Ishikawa (cell line): ENCODE results near the gene ENPP1.

Experiments
- CEBPB ChIP-seq: IDR thresholded peaks from 2 replicates; pipeline ENCODE4 v1.6.1; 2012
- CREB1 ChIP-seq: IDR thresholded peaks from 2 replicates; pipeline ENCODE4 v1.6.1; 2012; ENCODE audit warnings: low read depth
- EGR1 ChIP-seq: IDR thresholded peaks from 2 replicates; pipeline ENCODE4 v1.6.1; 2012
- EP300 ChIP-seq: IDR thresholded peaks from 2 replicates; pipeline ENCODE4 v1.6.1; 2012; ENCODE audit warnings: borderline replicate concordance
- FOXM1 ChIP-seq: IDR thresholded peaks from 2 replicates; pipeline ENCODE4 v1.6.1; 2012; ENCODE audit warnings: low read depth, borderline replicate concordance
- NFIC ChIP-seq: IDR thresholded peaks from 2 replicates; pipeline ENCODE4 v1.6.1; 2012
- RAD21 ChIP-seq: IDR thresholded peaks from 2 replicates; pipeline ENCODE4 v1.6.1; 2012; ENCODE audit warnings: low read depth
- TAF1 ChIP-seq: IDR thresholded peaks from 2 replicates; pipeline ENCODE4 v1.6.1; 2012; ENCODE audit warnings: low read depth, mild to moderate bottlenecking
- TCF12 ChIP-seq: IDR thresholded peaks from 2 replicates; pipeline ENCODE4 v1.6.1; 2012; ENCODE audit warnings: low read depth
- TEAD4 ChIP-seq: IDR thresholded peaks from 2 replicates; pipeline ENCODE4 v1.6.1; 2012
- YY1 ChIP-seq: IDR thresholded peaks from 2 replicates; pipeline ENCODE4 v1.6.1; 2012; ENCODE audit warnings: low read depth
- ZBTB7A ChIP-seq: IDR thresholded peaks from 2 replicates; pipeline ENCODE4 v1.6.1; 2012; ENCODE audit warnings: low read depth
- TF ChIP-seq, protein P1 (sequence below): IDR thresholded peaks from 2 replicates; pipeline ENCODE4 v1.6.1; 2012
- TF ChIP-seq, protein P2 (sequence below): IDR thresholded peaks from 2 replicates; pipeline ENCODE4 v1.6.1; 2012
- TF ChIP-seq, protein P3 (sequence below): IDR thresholded peaks from 2 replicates; pipeline ENCODE4 v1.6.1; 2012; ENCODE audit warnings: low read depth, mild to moderate bottlenecking

ENPP1 gene

DNA sequence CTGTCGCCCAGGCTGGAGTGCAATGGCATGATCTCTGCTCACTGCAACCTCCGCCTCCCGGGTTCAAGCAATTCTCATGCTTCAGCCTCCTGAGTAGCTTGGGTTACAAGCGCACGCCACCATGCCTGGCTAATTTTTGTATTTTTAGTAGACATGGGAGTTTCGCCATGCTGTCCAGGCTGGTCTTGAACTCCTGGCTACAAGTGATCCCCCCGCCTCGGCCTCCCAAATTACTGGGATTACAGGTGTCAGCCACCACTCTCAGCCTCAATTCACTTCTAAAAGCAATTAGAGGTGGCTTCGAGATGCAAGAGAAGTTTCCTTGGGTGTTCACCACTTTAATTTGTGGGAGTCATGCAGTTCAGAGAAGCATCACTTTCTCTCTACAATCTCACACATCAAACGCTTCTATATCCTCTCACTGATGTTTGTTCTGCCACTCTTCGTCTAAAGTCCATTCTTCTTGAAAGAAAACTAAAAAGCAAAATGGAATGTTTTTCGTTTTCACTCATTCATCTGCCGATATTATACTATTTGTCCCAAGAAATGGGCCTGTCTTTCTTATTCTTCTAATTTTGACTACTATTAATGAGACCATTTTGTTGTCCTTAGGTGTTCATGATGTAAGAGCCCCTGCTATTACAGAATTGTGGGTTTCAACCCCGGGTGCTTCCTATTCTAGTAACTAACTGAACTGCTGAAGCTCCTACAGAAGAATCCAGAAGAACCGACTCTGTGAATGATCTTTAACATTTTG lies 38.3 kb upstream of the ENPP1 start:
- TF ChIP-seq TCF12, result no peak
- TF ChIP-seq, protein P1, sequence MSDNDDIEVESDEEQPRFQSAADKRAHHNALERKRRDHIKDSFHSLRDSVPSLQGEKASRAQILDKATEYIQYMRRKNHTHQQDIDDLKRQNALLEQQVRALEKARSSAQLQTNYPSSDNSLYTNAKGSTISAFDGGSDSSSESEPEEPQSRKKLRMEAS, result no peak
- TF ChIP-seq EP300, result no peak
- TF ChIP-seq, protein P2, sequence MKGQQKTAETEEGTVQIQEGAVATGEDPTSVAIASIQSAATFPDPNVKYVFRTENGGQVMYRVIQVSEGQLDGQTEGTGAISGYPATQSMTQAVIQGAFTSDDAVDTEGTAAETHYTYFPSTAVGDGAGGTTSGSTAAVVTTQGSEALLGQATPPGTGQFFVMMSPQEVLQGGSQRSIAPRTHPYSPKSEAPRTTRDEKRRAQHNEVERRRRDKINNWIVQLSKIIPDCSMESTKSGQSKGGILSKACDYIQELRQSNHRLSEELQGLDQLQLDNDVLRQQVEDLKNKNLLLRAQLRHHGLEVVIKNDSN, result no peak
- TF ChIP-seq FOXM1, result no peak
- no peak for TF ChIP-seq CEBPB
- TF ChIP-seq TAF1, result no peak
- TF ChIP-seq CREB1, result no peak
- no peak for TF ChIP-seq YY1
- no peak for TF ChIP-seq EGR1
- TF ChIP-seq, protein P3, sequence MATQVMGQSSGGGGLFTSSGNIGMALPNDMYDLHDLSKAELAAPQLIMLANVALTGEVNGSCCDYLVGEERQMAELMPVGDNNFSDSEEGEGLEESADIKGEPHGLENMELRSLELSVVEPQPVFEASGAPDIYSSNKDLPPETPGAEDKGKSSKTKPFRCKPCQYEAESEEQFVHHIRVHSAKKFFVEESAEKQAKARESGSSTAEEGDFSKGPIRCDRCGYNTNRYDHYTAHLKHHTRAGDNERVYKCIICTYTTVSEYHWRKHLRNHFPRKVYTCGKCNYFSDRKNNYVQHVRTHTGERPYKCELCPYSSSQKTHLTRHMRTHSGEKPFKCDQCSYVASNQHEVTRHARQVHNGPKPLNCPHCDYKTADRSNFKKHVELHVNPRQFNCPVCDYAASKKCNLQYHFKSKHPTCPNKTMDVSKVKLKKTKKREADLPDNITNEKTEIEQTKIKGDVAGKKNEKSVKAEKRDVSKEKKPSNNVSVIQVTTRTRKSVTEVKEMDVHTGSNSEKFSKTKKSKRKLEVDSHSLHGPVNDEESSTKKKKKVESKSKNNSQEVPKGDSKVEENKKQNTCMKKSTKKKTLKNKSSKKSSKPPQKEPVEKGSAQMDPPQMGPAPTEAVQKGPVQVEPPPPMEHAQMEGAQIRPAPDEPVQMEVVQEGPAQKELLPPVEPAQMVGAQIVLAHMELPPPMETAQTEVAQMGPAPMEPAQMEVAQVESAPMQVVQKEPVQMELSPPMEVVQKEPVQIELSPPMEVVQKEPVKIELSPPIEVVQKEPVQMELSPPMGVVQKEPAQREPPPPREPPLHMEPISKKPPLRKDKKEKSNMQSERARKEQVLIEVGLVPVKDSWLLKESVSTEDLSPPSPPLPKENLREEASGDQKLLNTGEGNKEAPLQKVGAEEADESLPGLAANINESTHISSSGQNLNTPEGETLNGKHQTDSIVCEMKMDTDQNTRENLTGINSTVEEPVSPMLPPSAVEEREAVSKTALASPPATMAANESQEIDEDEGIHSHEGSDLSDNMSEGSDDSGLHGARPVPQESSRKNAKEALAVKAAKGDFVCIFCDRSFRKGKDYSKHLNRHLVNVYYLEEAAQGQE, result no peak
- TF ChIP-seq TEAD4, result no peak
- no peak for TF ChIP-seq RAD21

GRCh38 chr6:131770776-131771175 lies 37.0 kb upstream of the ENPP1 start:
- TF ChIP-seq ZBTB7A (no peak), TCF12 (no peak), FOXM1 (no peak), EP300 (no peak), RAD21 (no peak), TAF1 (no peak), EGR1 (no peak), CREB1 (no peak), TEAD4 (no peak), NFIC (no peak), CEBPB (no peak)
- TF ChIP-seq, protein P2, result no peak
- TF ChIP-seq, protein P1, result no peak

DNA sequence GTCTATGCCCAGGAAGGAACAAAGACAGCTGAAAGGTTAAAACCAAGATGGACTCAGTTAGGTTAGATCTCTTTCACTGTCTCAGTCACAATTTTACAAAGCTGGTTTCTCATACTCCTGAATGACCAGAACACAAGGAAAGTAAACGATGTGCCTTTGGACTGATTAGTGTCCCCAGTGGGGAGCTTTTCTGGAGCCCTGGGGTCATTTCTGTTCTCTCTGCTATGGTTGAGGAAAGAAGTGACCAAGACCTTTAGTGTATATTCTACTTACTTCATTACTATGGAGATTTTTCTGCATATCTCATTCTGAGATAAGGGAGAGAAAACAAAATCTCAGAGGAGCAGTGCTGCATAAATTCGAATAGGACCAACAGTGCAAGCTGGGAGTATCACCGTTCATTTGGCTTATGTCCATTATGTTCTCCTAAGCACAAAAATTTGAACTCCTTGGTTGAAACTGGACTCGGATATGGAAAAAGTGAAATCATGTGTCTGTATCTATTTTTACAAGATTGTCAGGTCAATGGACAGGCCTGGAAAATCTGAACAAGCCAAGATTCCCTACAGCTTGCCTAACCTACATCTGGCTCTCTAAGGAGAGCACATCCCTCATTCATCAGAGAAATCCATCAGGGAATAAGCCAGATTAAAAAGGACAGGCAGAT lies 34.4 kb upstream of the ENPP1 start:
- TF ChIP-seq RAD21, result no peak
- TF ChIP-seq ZBTB7A, result no peak
- TF ChIP-seq FOXM1, result no peak

- no peak for TF ChIP-seq EGR1
- TF ChIP-seq TEAD4, result no peak
- TF ChIP-seq, protein P3, result no peak
- no peak for TF ChIP-seq CEBPB
Observed at GRCh38 chr6:131775886-131776285, 31.9 kb upstream of the ENPP1 start.

DNA sequence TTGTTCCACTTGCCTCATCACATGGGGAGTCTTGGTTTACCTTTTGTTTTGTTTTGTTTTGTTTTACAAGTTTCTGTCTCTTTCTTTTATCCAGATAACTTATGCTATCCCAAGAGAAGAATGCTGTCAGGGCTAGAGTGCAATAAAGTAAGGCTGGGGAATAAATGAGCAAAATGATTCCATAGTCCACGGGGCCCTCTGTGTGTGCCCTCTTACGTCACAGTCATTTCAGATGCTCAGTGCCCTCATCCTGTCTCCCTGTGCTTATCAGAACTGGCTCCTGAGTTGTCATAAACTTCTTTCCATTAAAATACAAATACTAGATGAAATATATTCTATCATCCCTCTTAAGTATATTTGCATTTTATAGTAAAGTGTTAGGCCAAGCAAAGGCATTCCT lies 30.8 kb upstream of the ENPP1 start:
- TF ChIP-seq RAD21 (no peak), EGR1 (no peak), FOXM1 (no peak), CREB1 (no peak), TAF1 (no peak)
- TF ChIP-seq, protein P1, result no peak
- TF ChIP-seq, protein P3, result no peak
